PC-3 (cell line): ENCODE measurements around the gene TRPM2. TPM values are rescaled to one million over a fixed set of nuclear protein-coding genes. Genes with fewer than 3 reads are reported as not detected.

ENCODE experiments used
- ATAC-seq: fragments of 200-7000 bp; cut with Tn5 transposase; 2 replicates; pipeline ENCODE4 v1.9.1; 2020; ENCODE audit warnings: mild to moderate bottlenecking, moderate library complexity
- BruUV-seq: library from RNA; stranded (reverse); fragments of 400-500 nt; replicated peaks from 2 replicates; lab custom pipeline; 2021; lab: Mats Ljungman, UMichigan
- CTCF ChIA-PET: fragments of 300-600 bp; sonication (Branson Sonifier 250); formaldehyde crosslinking; loops from one replicate; lab custom pipeline; 2022; ENCODE audit warnings: antibody characterized with exemption; lab: Charles Lee
- POLR2A ChIA-PET: fragments of 300-600 bp; sonication (Branson Sonifier 250); formaldehyde crosslinking; loops from one replicate; lab custom pipeline; 2022; ENCODE audit warnings: antibody characterized with exemption; ENCODE audit not compliant: unreplicated experiment; lab: Charles Lee
- DNase-seq: peaks from one replicate; pipeline ENCODE4 v3.0.0-alpha.2; 2015
- H2AFZ ChIP-seq: fragments of 300-600 bp; sonication (generic); 2 replicates; pipeline ENCODE4 v1.6.0; 2016; ENCODE audit warnings: antibody characterized with exemption, low read length
- H3F3A ChIP-seq: fragments of 300-600 bp; sonication (generic); one replicate; pipeline ENCODE4 v1.6.0; 2017; ENCODE audit warnings: antibody characterized with exemption, low read length, control low read depth, mild to moderate bottlenecking; ENCODE audit not compliant: unreplicated experiment
- H3K27ac ChIP-seq: fragments of 300-600 bp; sonication (generic); 2 replicates; pipeline ENCODE4 v1.5.1; 2016; ENCODE audit warnings: mild to moderate bottlenecking, low read length
- H3K27me3 ChIP-seq: fragments of 300-600 bp; sonication (generic); 2 replicates; pipeline ENCODE4 v1.6.1; 2016; ENCODE audit warnings: low read length, mixed read lengths
- H3K36me3 ChIP-seq: fragments of 300-600 bp; sonication (generic); 2 replicates; pipeline ENCODE4 v1.6.1; 2016; ENCODE audit warnings: low read depth, mixed run types, low read length, mixed read lengths
- H3K4me1 ChIP-seq: fragments of 300-600 bp; sonication (generic); 2 replicates; pipeline ENCODE4 v1.5.1; 2016; ENCODE audit warnings: low read length; ENCODE audit not compliant: insufficient read depth
- H3K4me2 ChIP-seq: fragments of 300-600 bp; sonication (generic); 2 replicates; pipeline ENCODE4 v1.6.0; 2016; ENCODE audit warnings: low read length
- H3K4me3 ChIP-seq: fragments of 300-600 bp; sonication (generic); 2 replicates; pipeline ENCODE4 v1.5.1; 2016; ENCODE audit warnings: mild to moderate bottlenecking, low read length, mixed read lengths
- H3K79me2 ChIP-seq: fragments of 300-600 bp; sonication (generic); 2 replicates; pipeline ENCODE4 v1.6.1; 2017; ENCODE audit warnings: low read length, mixed read lengths
- H3K9ac ChIP-seq: fragments of 300-600 bp; sonication (generic); 2 replicates; pipeline ENCODE4 v1.6.0; 2016; ENCODE audit warnings: mild to moderate bottlenecking, low read length
- H3K9me2 ChIP-seq: fragments of 300-600 bp; sonication (generic); replicated peaks from 2 replicates; pipeline ENCODE4 v1.6.1; 2016; ENCODE audit warnings: mixed run types, low read length, mixed read lengths
- H3K9me3 ChIP-seq: fragments of 300-600 bp; sonication (generic); 2 replicates; pipeline ENCODE4 v1.6.1; 2016; ENCODE audit warnings: low read length, mixed read lengths
- H4K20me1 ChIP-seq: fragments of 300-600 bp; sonication (generic); 2 replicates; pipeline ENCODE4 v1.6.1; 2016; ENCODE audit warnings: low read length, mixed read lengths
- CTCF ChIP-seq: fragments of 300-600 bp; sonication (generic); conservative IDR thresholded peaks from 2 replicates; pipeline ENCODE4 v1.5.1; 2017; ENCODE audit warnings: antibody characterized with exemption, low read depth, mild to moderate bottlenecking, low read length
- EZH2 ChIP-seq: fragments of 300-600 bp; sonication (generic); IDR thresholded peaks from one replicate; pipeline ENCODE4 v1.6.1; 2017; ENCODE audit warnings: antibody characterized with exemption, mild to moderate bottlenecking, low read length; ENCODE audit not compliant: unreplicated experiment
- EZH2phosphoT487 ChIP-seq: fragments of 300-600 bp; sonication (generic); IDR thresholded peaks from 2 replicates; pipeline ENCODE4 v1.6.1; 2018; ENCODE audit warnings: mild to moderate bottlenecking, antibody characterized with exemption, low read length, borderline replicate concordance
- intact Hi-C: fragments of 100-400 bp; cut with micrococcal nuclease; formaldehyde crosslinking; loops from 2 replicates; pipeline ENCODE4 v1.9.0; 2023
- total RNA-seq: library from RNA; depleted of rRNA; stranded (reverse); fragments of >200 nt; gene quantifications from 2 replicates; pipeline ENCODE4 v1.2.3, GENCODE V29; 2014

The TRPM2 gene
- total RNA-seq, 1 experiment from 2014 or later: 50.0 TPM

GRCh38 chr21:44442266-44443125 lies 89.1 kb downstream of the TRPM2 start:
- Histone ChIP-seq H3K9ac (no peak overlapping the region), H3F3A (no peaks in the 10 kb centered on the region), H3K36me3 (no peaks in the 10 kb centered on the region), H3K9me2 (no peaks in the 10 kb centered on the region), H3K27me3 (no peaks in the 10 kb centered on the region), H3K4me3 (no peak overlapping the region), H2AFZ (no peak overlapping the region), H3K9me3 (no peaks in the 10 kb centered on the region), H3K79me2 (no peaks in the 10 kb centered on the region), H3K27ac (no peak overlapping the region), H4K20me1 (no peaks in the 10 kb centered on the region), H3K4me2 (no peak overlapping the region), H3K4me1 (no peaks in the 10 kb centered on the region)
- DNase-seq (no peak), ATAC-seq (no peak)
- no TSS peak for BruUV-seq
- intact Hi-C loops: no loop called here
- TF ChIP-seq EZH2 (no peak), EZH2phosphoT487 (no peak), CTCF (no peak)
- POLR2A ChIA-PET: no interaction called here
- CTCF ChIA-PET: no interaction called here

- CTCF ChIA-PET: no interaction called here
- no peak for TF ChIP-seq EZH2phosphoT487
- no peak for TF ChIP-seq EZH2
- no peak for TF ChIP-seq CTCF
- no peaks in the 10 kb centered on the region for H3K36me3 ChIP-seq
- ATAC-seq (no peak), DNase-seq (no peak)
- H2AFZ ChIP-seq: no peak overlapping the region
- 0 out of 2 replicates have a peak, but pooled peaks cover 4% of the 10 kb centered on the region for H3K27me3 ChIP-seq
- no peaks in the 10 kb centered on the region for H3K9me3 ChIP-seq
- no peak overlapping the region for H3K4me2 ChIP-seq
- no TSS peak for BruUV-seq
- H3K79me2 ChIP-seq: no peaks in the 10 kb centered on the region
- H3K4me1 ChIP-seq: no peaks in the 10 kb centered on the region
- no peaks in the 10 kb centered on the region for H3F3A ChIP-seq
- no peak overlapping the region for H3K9ac ChIP-seq
- no peaks in the 10 kb centered on the region for H3K9me2 ChIP-seq
- intact Hi-C loops: no loop called here
- POLR2A ChIA-PET: no interaction called here
- no peak overlapping the region for H3K27ac ChIP-seq
- H4K20me1 ChIP-seq: no peaks in the 10 kb centered on the region
- H3K4me3 ChIP-seq: no peak overlapping the region
Observed at GRCh38 chr21:44443291-44443890, 90.0 kb downstream of the TRPM2 start.

DNA sequence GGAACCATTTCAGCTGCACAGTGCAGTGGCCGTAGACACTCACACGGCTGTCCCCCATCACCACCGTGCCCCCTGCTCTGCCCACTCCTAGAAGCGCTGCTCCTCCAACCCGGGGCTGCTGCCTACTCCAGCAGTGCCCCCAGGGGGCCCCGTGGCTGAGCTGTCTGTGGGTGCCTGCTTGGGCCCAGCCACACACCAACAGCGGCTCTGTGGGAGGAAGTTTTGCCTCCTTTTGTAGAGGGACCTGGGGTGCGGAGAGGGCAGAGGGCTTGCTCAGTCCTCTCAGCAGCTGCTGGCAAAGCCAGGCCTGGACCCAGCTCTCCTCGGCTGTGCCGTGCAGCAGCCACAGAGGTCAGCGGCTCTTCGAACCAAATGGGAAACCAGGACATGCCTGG lies 90.5 kb downstream of the TRPM2 start:
- TF ChIP-seq CTCF (no peak), EZH2 (no peak), EZH2phosphoT487 (no peak)
- Histone ChIP-seq H3K4me3 (no peak overlapping the region), H3K36me3 (no peaks in the 10 kb centered on the region), H3K9me2 (no peaks in the 10 kb centered on the region), H2AFZ (no peak overlapping the region), H3K4me1 (no peaks in the 10 kb centered on the region), H4K20me1 (no peaks in the 10 kb centered on the region), H3K27me3 (peaks cover 7% of the 10 kb centered on the region; the same call in 1 of the 2 replicates), H3K9ac (no peak overlapping the region), H3K4me2 (no peak overlapping the region), H3F3A (no peaks in the 10 kb centered on the region), H3K79me2 (no peaks in the 10 kb centered on the region), H3K9me3 (no peaks in the 10 kb centered on the region), H3K27ac (no peak overlapping the region)
- ATAC-seq (no peak), DNase-seq (no peak)
- ChIA-PET POLR2A (no interaction called here), CTCF (no interaction called here)
- BruUV-seq: no TSS peak
- intact Hi-C loops: no loop called here
